C4-2B (cell line): ENCODE results near the gene STAT5A.

Experiments
- H3K27ac ChIP-seq: fragments of 450-650 bp; 2 replicates; pipeline ENCODE4 v1.5.1; 2017
- ZFX ChIP-seq: fragments of 450-650 bp; IDR thresholded peaks from 2 replicates; pipeline ENCODE4 v1.6.1; 2017
- TF ChIP-seq, protein P1 (sequence below): fragments of 450-650 bp; conservative IDR thresholded peaks from 2 replicates; pipeline ENCODE4 v1.5.1; 2017; ENCODE audit warnings: mild to moderate bottlenecking

Gene STAT5A

DNA sequence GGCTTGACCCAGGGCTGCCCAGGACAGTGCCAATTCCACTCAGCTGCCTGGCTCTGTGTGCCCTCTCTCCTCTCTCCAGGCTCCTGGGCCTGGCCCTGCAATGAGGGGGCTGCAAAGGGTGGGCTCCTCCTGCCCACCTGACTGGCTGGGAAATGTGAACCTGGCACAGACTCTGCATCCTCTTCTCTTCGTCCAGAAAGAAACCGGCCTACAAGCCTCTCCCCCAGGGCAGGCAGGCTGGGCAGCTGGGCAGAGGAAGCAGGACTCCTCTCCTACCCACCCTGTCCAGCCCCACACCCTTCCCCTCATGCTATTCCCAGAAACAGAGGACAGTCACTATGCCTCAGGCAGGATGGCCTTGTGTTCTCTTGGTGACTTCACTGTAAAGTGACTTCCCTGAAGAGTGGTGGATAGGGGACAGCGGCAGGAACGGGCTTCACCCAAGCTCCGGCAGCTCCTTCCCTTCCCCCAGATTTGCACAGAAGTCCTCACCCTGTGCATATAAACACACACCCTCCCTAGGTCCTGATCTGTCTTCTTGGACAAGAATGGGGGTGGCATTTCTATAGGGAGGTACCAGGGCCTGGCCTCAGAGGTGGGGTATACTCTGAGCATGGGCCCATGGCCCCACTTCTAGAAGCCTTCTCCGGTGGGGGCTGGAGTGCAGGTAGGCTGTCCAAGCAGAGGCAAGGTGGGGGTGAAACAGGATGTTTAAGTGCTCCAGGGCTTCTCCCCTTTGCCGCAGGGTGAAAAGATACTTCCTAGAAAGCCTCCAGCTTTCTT lies 4.9 kb upstream of the STAT5A start:
- TF ChIP-seq, protein P1, sequence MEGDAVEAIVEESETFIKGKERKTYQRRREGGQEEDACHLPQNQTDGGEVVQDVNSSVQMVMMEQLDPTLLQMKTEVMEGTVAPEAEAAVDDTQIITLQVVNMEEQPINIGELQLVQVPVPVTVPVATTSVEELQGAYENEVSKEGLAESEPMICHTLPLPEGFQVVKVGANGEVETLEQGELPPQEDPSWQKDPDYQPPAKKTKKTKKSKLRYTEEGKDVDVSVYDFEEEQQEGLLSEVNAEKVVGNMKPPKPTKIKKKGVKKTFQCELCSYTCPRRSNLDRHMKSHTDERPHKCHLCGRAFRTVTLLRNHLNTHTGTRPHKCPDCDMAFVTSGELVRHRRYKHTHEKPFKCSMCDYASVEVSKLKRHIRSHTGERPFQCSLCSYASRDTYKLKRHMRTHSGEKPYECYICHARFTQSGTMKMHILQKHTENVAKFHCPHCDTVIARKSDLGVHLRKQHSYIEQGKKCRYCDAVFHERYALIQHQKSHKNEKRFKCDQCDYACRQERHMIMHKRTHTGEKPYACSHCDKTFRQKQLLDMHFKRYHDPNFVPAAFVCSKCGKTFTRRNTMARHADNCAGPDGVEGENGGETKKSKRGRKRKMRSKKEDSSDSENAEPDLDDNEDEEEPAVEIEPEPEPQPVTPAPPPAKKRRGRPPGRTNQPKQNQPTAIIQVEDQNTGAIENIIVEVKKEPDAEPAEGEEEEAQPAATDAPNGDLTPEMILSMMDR, result no peak
- TF ChIP-seq ZFX, result no peak
- no peak overlapping the region for H3K27ac ChIP-seq

- TF ChIP-seq ZFX, result no peak
- TF ChIP-seq, protein P1, result no peak
- no peak overlapping the region for H3K27ac ChIP-seq
Measured at GRCh38 chr17:42284024-42284369, 4.3 kb upstream of the STAT5A start.

DNA sequence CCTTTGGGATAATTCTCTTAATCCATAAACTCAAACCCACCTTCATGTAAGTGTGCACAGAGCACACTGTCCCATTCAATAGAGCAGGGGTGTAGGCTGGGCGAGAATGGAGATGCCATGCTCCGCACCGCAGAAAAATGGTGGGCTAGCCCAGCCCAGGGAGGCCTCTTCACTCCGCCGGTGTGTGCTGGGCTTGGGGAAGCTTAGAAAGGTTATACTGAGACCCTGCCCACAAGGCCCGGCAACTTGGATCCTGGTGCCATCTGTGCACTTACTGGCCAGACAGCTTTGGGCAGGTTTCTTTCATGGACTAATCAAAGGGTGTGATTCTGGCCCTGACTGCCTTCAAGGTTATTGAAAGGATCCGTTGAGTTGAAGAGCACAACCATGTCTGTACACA lies 3.7 kb upstream of the STAT5A start:
- no peak for TF ChIP-seq ZFX
- TF ChIP-seq, protein P1, result no peak
- H3K27ac ChIP-seq, result no peak overlapping the region

DNA sequence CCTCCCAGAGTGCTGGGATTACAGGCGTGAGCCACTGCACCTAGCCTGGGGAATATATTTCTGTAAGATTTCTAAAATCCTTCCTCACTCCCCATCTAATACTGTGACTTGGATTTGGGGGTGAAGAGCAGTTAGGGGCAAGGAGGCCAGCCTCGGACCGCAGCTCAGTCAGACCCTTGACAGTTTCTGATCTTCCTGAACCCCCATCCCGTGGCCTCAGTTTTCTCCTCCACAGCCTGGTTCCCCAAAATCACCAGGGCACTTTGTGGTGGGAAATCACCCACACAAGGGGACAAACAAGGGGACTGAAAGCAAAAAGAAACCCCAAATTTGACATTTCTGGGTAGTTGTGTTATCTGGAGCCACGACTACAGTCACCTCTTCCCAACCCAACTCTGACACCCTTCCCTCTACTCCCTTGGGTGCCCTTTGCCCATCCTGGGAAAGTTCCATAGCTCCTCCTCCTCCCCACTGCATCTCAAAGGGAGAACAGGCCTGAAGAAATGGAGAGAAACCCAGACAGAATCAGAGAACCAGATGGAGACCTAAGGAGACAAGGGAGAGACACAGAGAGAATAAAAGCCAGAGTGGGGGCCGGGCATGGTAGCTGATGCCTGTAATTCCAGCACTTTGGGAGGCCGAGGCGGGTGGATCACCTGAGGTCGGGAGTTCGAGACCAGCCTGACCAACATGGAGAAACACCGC lies 2.8 kb upstream of the STAT5A start:
- no peak overlapping the region for H3K27ac ChIP-seq
- no peak for TF ChIP-seq ZFX
- TF ChIP-seq, protein P1, result no peak

DNA sequence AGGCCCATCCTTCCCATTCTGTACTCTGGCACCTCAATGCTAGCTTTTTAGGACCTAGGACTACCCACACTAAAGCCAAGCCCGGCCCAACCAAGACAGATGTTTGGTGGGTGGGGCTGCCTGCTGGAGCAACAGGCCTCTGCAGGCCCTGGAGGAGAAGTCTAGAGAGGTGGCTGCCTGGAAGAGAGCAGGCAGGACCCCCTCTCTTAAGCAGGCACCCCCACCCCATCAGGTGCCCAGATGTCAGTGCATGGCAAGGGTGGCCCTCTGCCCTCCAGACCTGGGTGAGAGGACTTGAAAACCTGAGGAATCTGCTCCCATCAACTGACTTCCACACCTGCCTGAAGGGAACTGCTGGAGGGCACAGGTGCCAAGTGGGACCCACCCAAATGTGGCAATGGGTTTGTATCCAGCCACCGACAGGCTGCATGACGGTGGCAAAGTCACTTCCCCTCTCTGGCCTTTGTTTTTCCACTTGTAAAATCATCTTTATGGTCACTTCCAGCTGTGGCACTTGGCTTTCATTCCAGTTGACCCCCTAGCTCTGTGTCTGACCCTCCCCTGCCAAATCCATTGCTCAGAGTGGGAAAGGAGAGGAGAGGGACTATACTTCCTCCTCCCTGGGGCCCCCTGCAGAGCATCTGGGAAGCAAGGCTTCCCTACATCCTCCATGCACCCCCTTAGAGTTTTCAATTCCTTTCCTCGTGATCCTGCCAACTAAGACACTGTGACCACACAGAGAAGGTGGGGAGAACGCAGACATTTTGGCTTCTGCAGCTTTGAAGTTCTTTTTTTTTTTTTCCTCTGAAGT lies 1.7 kb upstream of the STAT5A start:
- H3K27ac ChIP-seq, result no peak overlapping the region
- TF ChIP-seq, protein P1, result no peak
- TF ChIP-seq ZFX, result no peak

- no peak for TF ChIP-seq ZFX
- TF ChIP-seq, protein P1, result no peak
- peak overlapping the region; percentile 29; the same call in 1 of the 2 replicates for H3K27ac ChIP-seq
Measured at GRCh38 chr17:42287305-42287976, 857 bp upstream of the STAT5A start.
